PC-9 (cell line): ENCODE measurements around the gene SGCD. TPM values are rescaled to one million over a fixed set of nuclear protein-coding genes. Genes with fewer than 3 reads are reported as not detected.

Experiments
- BruUV-seq: library from RNA; stranded (reverse); fragments of 400-500 nt; replicated peaks from 2 replicates; lab custom pipeline; 2021; lab: Mats Ljungman, UMichigan
- CTCF ChIA-PET: fragments of 300-600 bp; sonication (Branson Sonifier 250); formaldehyde crosslinking; loops from one replicate; lab custom pipeline; 2022; ENCODE audit warnings: antibody characterized with exemption; lab: Charles Lee
- POLR2A ChIA-PET: fragments of 300-600 bp; sonication (Branson Sonifier 250); formaldehyde crosslinking; loops from one replicate; lab custom pipeline; 2022; ENCODE audit warnings: antibody characterized with exemption; ENCODE audit not compliant: unreplicated experiment; lab: Charles Lee
- DNase-seq, 2 experiments: peaks; one replicate each; pipeline versions ENCODE4 v3.0.0 to v3.0.0-alpha.2; 2015 to 2022; ENCODE audit warnings: mixed read lengths in 1 of 2
- H2AFZ ChIP-seq: fragments of 200-600 bp; sonication (generic); 2 replicates; pipeline ENCODE4 v1.8.1; 2017; ENCODE audit warnings: antibody characterized with exemption
- H3F3A ChIP-seq: fragments of 200-600 bp; sonication (generic); 2 replicates; pipeline ENCODE4 v1.8.1; 2017; ENCODE audit warnings: antibody characterized with exemption, mild to moderate bottlenecking, low read depth; ENCODE audit not compliant: insufficient read depth
- H3K27ac ChIP-seq: fragments of 200-600 bp; sonication (generic); 2 replicates; pipeline ENCODE4 v1.6.1; 2016; ENCODE audit warnings: mixed run types
- H3K27me3 ChIP-seq: fragments of 200-600 bp; sonication (generic); 2 replicates; pipeline ENCODE4 v1.6.1; 2016; ENCODE audit warnings: low read depth, mixed run types; ENCODE audit not compliant: insufficient read depth
- H3K36me3 ChIP-seq: fragments of 200-600 bp; sonication (generic); 2 replicates; pipeline ENCODE4 v1.6.1; 2016; ENCODE audit warnings: low read depth, mixed run types
- H3K4me1 ChIP-seq: fragments of 200-600 bp; sonication (generic); replicated peaks from 2 replicates; pipeline ENCODE4 v1.6.1; 2016; ENCODE audit warnings: mixed run types; ENCODE audit not compliant: insufficient read depth
- H3K4me2 ChIP-seq: fragments of 200-600 bp; sonication (generic); 2 replicates; pipeline ENCODE4 v1.6.1; 2017; ENCODE audit warnings: mixed run types
- H3K4me3 ChIP-seq: fragments of 200-600 bp; sonication (generic); 2 replicates; pipeline ENCODE4 v1.6.1; 2016; ENCODE audit warnings: mixed run types
- H3K79me2 ChIP-seq: fragments of 200-600 bp; sonication (generic); 2 replicates; pipeline ENCODE4 v1.6.1; 2017; ENCODE audit warnings: low read depth, mixed run types
- H3K9me2 ChIP-seq: fragments of 200-600 bp; sonication (generic); 2 replicates; pipeline ENCODE4 v1.8.1; 2017; ENCODE audit warnings: mild to moderate bottlenecking; ENCODE audit not compliant: insufficient read depth
- H3K9me3 ChIP-seq: fragments of 200-600 bp; sonication (generic); 2 replicates; pipeline ENCODE4 v1.8.1; 2016; ENCODE audit warnings: low read depth; ENCODE audit not compliant: insufficient read depth
- H4K20me1 ChIP-seq: fragments of 200-600 bp; sonication (generic); 2 replicates; pipeline ENCODE4 v1.8.1; 2017; ENCODE audit not compliant: insufficient read depth
- CTCF ChIP-seq: fragments of 200-600 bp; sonication (generic); conservative IDR thresholded peaks from 2 replicates; pipeline ENCODE4 v1.6.1; 2017; ENCODE audit warnings: mixed run types, antibody characterized with exemption, mild to moderate bottlenecking, moderate library complexity
- EZH2 ChIP-seq: fragments of 200-600 bp; sonication (generic); IDR thresholded peaks from 2 replicates; pipeline ENCODE4 v1.8.0; 2017; ENCODE audit warnings: antibody characterized with exemption, low read depth
- intact Hi-C: fragments of 100-400 bp; cut with micrococcal nuclease; formaldehyde crosslinking; loops from one replicate; pipeline ENCODE4 v1.10.0; 2022; ENCODE audit not compliant: unreplicated experiment
- total RNA-seq: library from RNA; stranded (reverse); gene quantifications from 2 replicates; pipeline ENCODE4 v1.2.3, GENCODE V29; 2021

The SGCD gene
- total RNA-seq, 1 experiment from 2014 or later: not detected

DNA sequence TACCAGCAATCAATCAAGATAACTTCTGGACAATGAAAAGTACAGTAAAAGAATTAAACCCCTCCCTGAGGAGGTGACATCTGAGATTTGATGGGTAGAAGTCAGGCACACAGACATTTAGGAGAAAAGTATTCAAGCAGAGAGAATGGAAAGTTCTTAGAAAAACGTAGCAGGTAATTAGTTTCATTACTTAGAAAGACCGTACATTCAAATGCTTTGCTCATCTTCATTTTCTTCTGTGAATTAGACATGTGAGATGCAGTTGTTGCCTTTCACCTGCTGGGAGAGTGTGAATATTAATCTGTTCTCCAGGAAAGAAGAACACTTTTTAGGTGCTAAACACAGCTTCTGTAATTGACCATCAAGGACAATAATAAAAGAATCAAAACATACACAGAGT is 451.8 kb downstream of the SGCD start:
- H2AFZ ChIP-seq: no peak overlapping the region
- no peaks in the 10 kb centered on the region for H3K4me1 ChIP-seq
- no peaks in the 10 kb centered on the region for H3K36me3 ChIP-seq
- BruUV-seq: no TSS peak
- ChIA-PET CTCF (no interaction called here), POLR2A (no interaction called here)
- intact Hi-C loops: no loop called here
- H3K4me2 ChIP-seq: no peak overlapping the region
- H3K4me3 ChIP-seq: no peak overlapping the region
- H4K20me1 ChIP-seq: no peaks in the 10 kb centered on the region
- no peak overlapping the region for H3K27ac ChIP-seq
- DNase-seq: no peak
- H3F3A ChIP-seq: no peaks in the 10 kb centered on the region
- H3K27me3 ChIP-seq: no peaks in the 10 kb centered on the region
- no peaks in the 10 kb centered on the region for H3K9me3 ChIP-seq
- no peaks in the 10 kb centered on the region for H3K79me2 ChIP-seq
- TF ChIP-seq CTCF (no peak), EZH2 (no peak)
- no peaks in the 10 kb centered on the region for H3K9me2 ChIP-seq

GRCh38 chr5:156779436-156779835 is 452.5 kb downstream of the SGCD start:
- H3F3A ChIP-seq: no peaks in the 10 kb centered on the region
- no peak for DNase-seq
- H3K9me2 ChIP-seq: no peaks in the 10 kb centered on the region
- no peaks in the 10 kb centered on the region for H3K9me3 ChIP-seq
- no peaks in the 10 kb centered on the region for H3K36me3 ChIP-seq
- BruUV-seq: no TSS peak
- no peaks in the 10 kb centered on the region for H3K79me2 ChIP-seq
- intact Hi-C loops: no loop called here
- no peaks in the 10 kb centered on the region for H3K27me3 ChIP-seq
- H3K4me3 ChIP-seq: no peak overlapping the region
- H3K4me2 ChIP-seq: no peak overlapping the region
- no peak overlapping the region for H2AFZ ChIP-seq
- H3K27ac ChIP-seq: no peak overlapping the region
- TF ChIP-seq CTCF (no peak), EZH2 (no peak)
- POLR2A ChIA-PET: no interaction called here
- CTCF ChIA-PET: no interaction called here
- H3K4me1 ChIP-seq: no peaks in the 10 kb centered on the region
- no peaks in the 10 kb centered on the region for H4K20me1 ChIP-seq

DNA sequence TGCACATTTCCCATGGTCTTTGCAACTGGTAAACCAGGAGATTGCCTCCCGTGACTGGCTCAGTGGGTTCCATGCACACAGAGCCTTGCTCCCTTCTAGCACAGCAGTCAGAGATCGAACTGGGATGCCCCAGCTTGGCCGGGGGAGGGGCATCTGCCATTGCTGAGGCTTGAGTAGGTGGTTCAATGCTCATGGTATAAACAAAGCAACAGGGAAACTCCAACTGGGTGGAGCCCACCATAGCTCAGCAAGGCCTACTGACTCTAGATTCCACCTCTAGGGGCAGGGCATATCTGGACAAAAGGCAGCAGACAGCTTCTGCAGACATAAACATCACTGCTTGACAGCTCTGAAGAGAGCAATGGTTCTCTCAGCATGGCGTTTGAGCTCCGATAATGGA is 456.1 kb downstream of the SGCD start:
- Histone ChIP-seq H3F3A (no peaks in the 10 kb centered on the region), H3K9me3 (no peaks in the 10 kb centered on the region), H4K20me1 (no peaks in the 10 kb centered on the region), H3K4me3 (no peak overlapping the region), H3K79me2 (no peaks in the 10 kb centered on the region), H3K36me3 (no peaks in the 10 kb centered on the region), H3K27ac (no peak overlapping the region), H2AFZ (no peak overlapping the region), H3K4me2 (no peak overlapping the region), H3K9me2 (no peaks in the 10 kb centered on the region), H3K27me3 (no peaks in the 10 kb centered on the region), H3K4me1 (no peaks in the 10 kb centered on the region)
- CTCF ChIA-PET: no interaction called here
- DNase-seq: no peak
- intact Hi-C loops: no loop called here
- POLR2A ChIA-PET: no interaction called here
- no TSS peak for BruUV-seq
- TF ChIP-seq CTCF: no peak
- no peak for TF ChIP-seq EZH2
